Keratinocyte (primary cell): ENCODE data around the gene DDX50. TPM values are rescaled to one million over a fixed set of nuclear protein-coding genes. Genes with fewer than 3 reads are reported as not detected.

Experiments
- DNase-seq: peaks from one replicate; pipeline ENCODE4 v3.0.0-alpha.2; 2011; ENCODE audit warnings: low read depth, missing footprints, low spot score
- FAIRE-seq: peaks from 2 replicates; lab custom pipeline; 2011; peaks lifted over from hg19 to GRCh38; lab: Jason Lieb, UNC
- H2AFZ ChIP-seq: 2 replicates; pipeline ENCODE4 v1.6.0; 2012; ENCODE audit warnings: low read length, control low read depth, inconsistent platforms; ENCODE audit not compliant: control insufficient read depth
- H3K27ac ChIP-seq: 2 replicates; pipeline ENCODE4 v1.5.1; 2011; ENCODE audit warnings: low read length; ENCODE audit not compliant: control insufficient read depth, insufficient read depth
- H3K27me3 ChIP-seq: 3 replicates; pipeline ENCODE4 v1.6.0; 2011; ENCODE audit warnings: low read length; ENCODE audit not compliant: control insufficient read depth, insufficient read depth; ENCODE audit errors: extremely low read depth
- H3K36me3 ChIP-seq, 2 experiments: 2 replicates in 1 of 2; 3 replicates in 1 of 2; pipeline ENCODE4 v1.5.1; 2011; ENCODE audit warnings: low read length in 2 of 2, mild to moderate bottlenecking in 1 of 2; ENCODE audit not compliant: control insufficient read depth in 2 of 2, insufficient read depth in 2 of 2; ENCODE audit errors: extremely low read depth in 1 of 2
- H3K4me1 ChIP-seq: 3 replicates; pipeline ENCODE4 v1.5.1; 2011; ENCODE audit warnings: low read length; ENCODE audit not compliant: control insufficient read depth, insufficient read depth; ENCODE audit errors: extremely low read depth
- H3K4me2 ChIP-seq: 3 replicates; pipeline ENCODE4 v1.6.0; 2011; ENCODE audit warnings: low read depth, low read length; ENCODE audit not compliant: control insufficient read depth, insufficient read depth; ENCODE audit errors: extremely low read depth
- H3K4me3 ChIP-seq, 3 experiments: fragments of 200-600 bp in 1 of 3; sonication (generic) in 1 of 3; 2 replicates in 2 of 3; 3 replicates in 1 of 3; pipeline ENCODE4 v1.5.1; 2011 to 2016; ENCODE audit warnings: low read length in 3 of 3, mild to moderate bottlenecking in 3 of 3, control low read depth in 2 of 3, inconsistent platforms in 1 of 3, low read depth in 1 of 3, mixed read lengths in 1 of 3, mixed run types in 1 of 3, moderate library complexity in 1 of 3; ENCODE audit not compliant: control insufficient read depth in 2 of 3, insufficient read depth in 2 of 3; ENCODE audit errors: extremely low read depth in 1 of 3
- H3K79me2 ChIP-seq: 2 replicates; pipeline ENCODE4 v1.6.0; 2012; ENCODE audit warnings: low read length; ENCODE audit not compliant: control insufficient read depth, insufficient read depth
- H3K9ac ChIP-seq: 3 replicates; pipeline ENCODE4 v1.6.0; 2011; ENCODE audit warnings: low read length; ENCODE audit not compliant: control insufficient read depth, insufficient read depth; ENCODE audit errors: extremely low read depth
- H3K9me1 ChIP-seq: 3 replicates; pipeline ENCODE4 v1.6.0; 2011; ENCODE audit warnings: low read length; ENCODE audit not compliant: control insufficient read depth, insufficient read depth; ENCODE audit errors: extremely low read depth
- H3K9me3 ChIP-seq: 2 replicates; pipeline ENCODE4 v1.5.1; 2012; ENCODE audit warnings: low read depth, low read length; ENCODE audit not compliant: control insufficient read depth
- H4K20me1 ChIP-seq: 3 replicates; pipeline ENCODE4 v1.6.0; 2011; ENCODE audit warnings: low read length; ENCODE audit not compliant: control insufficient read depth, insufficient read depth; ENCODE audit errors: extremely low read depth
- CTCF ChIP-seq, 3 experiments: IDR thresholded peaks in 1 of 3; conservative IDR thresholded peaks in 1 of 3; optimal IDR thresholded peaks in 1 of 3; 2 replicates in 2 of 3; 3 replicates in 1 of 3; pipeline versions ENCODE3 to v1.5.1; 2011; ENCODE audit warnings: low read length in 3 of 3, mild to moderate bottlenecking in 3 of 3, moderate library complexity in 2 of 3, control low read depth in 1 of 3, inconsistent platforms in 1 of 3; ENCODE audit not compliant: insufficient read depth in 2 of 3; ENCODE audit errors: extremely low read depth in 1 of 3
- EZH2 ChIP-seq: IDR thresholded peaks from one replicate; pipeline ENCODE4 v1.6.1; 2012; ENCODE audit warnings: inconsistent platforms, mild to moderate bottlenecking, low read length, moderate library complexity
- dilution Hi-C: fragments of 300-500 bp; cut with MboI; formaldehyde crosslinking; loops from one replicate; pipeline ENCODE4 v1.7.0; 2020; ENCODE audit warnings: low sequenced_read_pairs; ENCODE audit not compliant: extremely low pct_ligation_motif_present
- polyA plus RNA-seq, 5 experiments: library from polyadenylated mRNA; depleted of rRNA in 3 of 5; stranded (reverse) in 3 of 5; stranded (forward) in 1 of 5; unstranded in 1 of 5; fragments of >200 nt; gene quantifications; 1 replicate in 1 of 5; 2 replicates in 3 of 5; 3 replicates in 1 of 5; pipeline versions ENCODE4 v1.2.1 to v1.2.3, GENCODE V29; 2011 to 2012; ENCODE audit warnings: missing spikeins in 2 of 5, low read depth in 1 of 5, low replicate concordance in 1 of 5

Gene DDX50
- polyA plus RNA-seq, 1 donor (not counting 4 experiments of a cell fraction or from before 2014, with no cell fraction given) = 40.6 TPM

- FAIRE-seq (no peak), DNase-seq (no peak)
- Histone ChIP-seq H3K9me3 (no peaks in the 10 kb centered on the region), H3K27ac (peak overlapping the region; percentile 98), H3K36me3 (peaks cover 5 to 25% of the 10 kb centered on the region in 2 experiments), H3K4me3 (peak overlapping the region; percentile 92 to 100 (median 98)), H3K9me1 (no peaks in the 10 kb centered on the region), H3K27me3 (no peaks in the 10 kb centered on the region), H3K4me2 (peak overlapping the region; percentile 95), H3K9ac (peak overlapping the region; percentile 99), H3K79me2 (peaks cover 69% of the 10 kb centered on the region), H4K20me1 (peaks cover 28% of the 10 kb centered on the region), H3K4me1 (peaks cover 13% of the 10 kb centered on the region), H2AFZ (no peak overlapping the region)
- dilution Hi-C loops = no loop called here
- TF ChIP-seq CTCF (optimal IDR thresholded peaks at IDR 0.05 in 1 of 3, IDR thresholded peaks at IDR 0.05 in 1 of 3, conservative IDR thresholded peaks at IDR 0.05 in 1 of 3; ENCODE audit: extremely low read depth in 1 of 3, insufficient read depth in 2 of 3, low read length in 3 of 3) = no peak
- no peak for TF ChIP-seq EZH2
These were observed 56.5 kb downstream of the DDX50 start for GRCh38 chr10:68957654-68958053.

GRCh38 chr10:68959695-68960527, 58.8 kb downstream of the DDX50 start:
- H2AFZ ChIP-seq = no peak overlapping the region
- H3K36me3 ChIP-seq = peaks cover 15 to 36% of the 10 kb centered on the region in 2 experiments
- H3K9ac ChIP-seq = no peak overlapping the region
- H3K9me1 ChIP-seq = no peaks in the 10 kb centered on the region
- TF ChIP-seq CTCF (optimal IDR thresholded peaks at IDR 0.05 in 1 of 3, IDR thresholded peaks at IDR 0.05 in 1 of 3, conservative IDR thresholded peaks at IDR 0.05 in 1 of 3; ENCODE audit: extremely low read depth in 1 of 3, insufficient read depth in 2 of 3, low read length in 3 of 3) = no peak
- peaks cover 28% of the 10 kb centered on the region for H4K20me1 ChIP-seq
- peaks cover 13% of the 10 kb centered on the region for H3K4me1 ChIP-seq
- no peak overlapping the region for H3K4me2 ChIP-seq
- dilution Hi-C loops = no loop called here
- H3K79me2 ChIP-seq = peaks cover 82% of the 10 kb centered on the region
- H3K4me3 ChIP-seq = no peak overlapping the region
- DNase-seq (no peak), FAIRE-seq (no peak)
- H3K9me3 ChIP-seq = no peaks in the 10 kb centered on the region
- no peaks in the 10 kb centered on the region for H3K27me3 ChIP-seq
- H3K27ac ChIP-seq = no peak overlapping the region
